SK-N-SH treated with all-trans-retinoic acid at 6 μM for 48 hours (cell line): Measurements from ENCODE around the gene ORC3.

Experiments
- GLIS3 ChIP-seq: fragments of 250-450 bp; sonication (Bioruptor Pico); IDR thresholded peaks from 2 replicates; pipeline ENCODE4 v1.5.0; 2020; ENCODE audit warnings: mild to moderate bottlenecking, moderate library complexity
- TOX ChIP-seq: fragments of 250-450 bp; sonication (Bioruptor Pico); IDR thresholded peaks from 2 replicates; pipeline ENCODE4 v1.8.0; 2021; ENCODE audit warnings: mild to moderate bottlenecking, moderate library complexity, borderline replicate concordance
- TF ChIP-seq, protein P1 (sequence below): fragments of 250-450 bp; sonication (Bioruptor Pico); IDR thresholded peaks from 2 replicates; pipeline ENCODE4 v1.8.0; 2020; ENCODE audit warnings: mild to moderate bottlenecking, moderate library complexity, borderline replicate concordance

- TF ChIP-seq TOX (CRISPR knock-in tag), result no peak
- TF ChIP-seq, protein P1, sequence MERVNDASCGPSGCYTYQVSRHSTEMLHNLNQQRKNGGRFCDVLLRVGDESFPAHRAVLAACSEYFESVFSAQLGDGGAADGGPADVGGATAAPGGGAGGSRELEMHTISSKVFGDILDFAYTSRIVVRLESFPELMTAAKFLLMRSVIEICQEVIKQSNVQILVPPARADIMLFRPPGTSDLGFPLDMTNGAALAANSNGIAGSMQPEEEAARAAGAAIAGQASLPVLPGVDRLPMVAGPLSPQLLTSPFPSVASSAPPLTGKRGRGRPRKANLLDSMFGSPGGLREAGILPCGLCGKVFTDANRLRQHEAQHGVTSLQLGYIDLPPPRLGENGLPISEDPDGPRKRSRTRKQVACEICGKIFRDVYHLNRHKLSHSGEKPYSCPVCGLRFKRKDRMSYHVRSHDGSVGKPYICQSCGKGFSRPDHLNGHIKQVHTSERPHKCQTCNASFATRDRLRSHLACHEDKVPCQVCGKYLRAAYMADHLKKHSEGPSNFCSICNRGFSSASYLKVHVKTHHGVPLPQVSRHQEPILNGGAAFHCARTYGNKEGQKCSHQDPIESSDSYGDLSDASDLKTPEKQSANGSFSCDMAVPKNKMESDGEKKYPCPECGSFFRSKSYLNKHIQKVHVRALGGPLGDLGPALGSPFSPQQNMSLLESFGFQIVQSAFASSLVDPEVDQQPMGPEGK (CRISPR knock-in tag), result no peak
- no peak for TF ChIP-seq GLIS3 (CRISPR knock-in tag)
These were observed 28.9 kb upstream of the ORC3 start for GRCh38 chr6:87561017-87561416.
